GM21367 (cell line): Measurements from ENCODE around the gene SANBR.
"Not testable (repeated sequence)": the region's sequence is repeated elsewhere in the genome, so short reads cannot be mapped to it uniquely, and the experiment has no call there.

ENCODE experiments used
- ATAC-seq: cut with Tn5 transposase; IDR thresholded peaks from one replicate; pipeline ENCODE4 v1.9.1; 2021; ENCODE audit not compliant: unreplicated experiment

Gene SANBR

GRCh38 chr2:61065714-61066709 is at the start of gene SANBR:
Gene SANBR (plus strand): TSS chr2:61065871. CDS start chr2:61070351, 4,480 bp downstream.
- peak; percentile 95 for ATAC-seq

DNA sequence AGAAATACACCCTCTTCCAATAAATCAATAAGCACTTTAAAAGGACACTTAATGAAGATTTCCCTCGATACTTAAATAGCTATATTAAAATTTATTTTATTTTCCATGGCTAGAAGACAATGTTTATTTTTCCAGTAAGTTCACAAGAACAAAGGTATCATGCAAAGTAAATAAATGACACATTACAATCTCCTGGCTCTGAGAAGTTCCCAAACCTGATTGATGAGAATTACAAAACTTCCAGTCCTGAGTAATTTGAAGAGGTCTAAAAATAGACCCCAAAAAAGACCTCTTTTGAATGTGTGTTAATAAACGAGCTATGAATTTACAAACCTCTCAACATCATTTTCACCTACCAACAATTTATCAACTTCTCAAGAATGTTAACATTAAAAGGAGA is 49.7 kb upstream of the SANBR start:
- ATAC-seq, result no peak

- peak; percentile 16 for ATAC-seq
These were observed 49.2 kb upstream of the SANBR start for GRCh38 chr2:61016392-61017002.

GRCh38 chr2:61017003-61017555 is 48.6 kb upstream of the SANBR start:
- ATAC-seq, result peak; percentile 46

GRCh38 chr2:61017556-61018317 is 47.9 kb upstream of the SANBR start, which contains the start of the genes PEX13 and PUS10:
Gene PEX13 (plus strand): TSS chr2:61017720. CDS start chr2:61017760, 40 bp downstream.
Gene PUS10 (minus strand): TSS chr2:61018255. CDS start chr2:61011890, 6,365 bp downstream.
- ATAC-seq, result peak; percentile 46

DNA sequence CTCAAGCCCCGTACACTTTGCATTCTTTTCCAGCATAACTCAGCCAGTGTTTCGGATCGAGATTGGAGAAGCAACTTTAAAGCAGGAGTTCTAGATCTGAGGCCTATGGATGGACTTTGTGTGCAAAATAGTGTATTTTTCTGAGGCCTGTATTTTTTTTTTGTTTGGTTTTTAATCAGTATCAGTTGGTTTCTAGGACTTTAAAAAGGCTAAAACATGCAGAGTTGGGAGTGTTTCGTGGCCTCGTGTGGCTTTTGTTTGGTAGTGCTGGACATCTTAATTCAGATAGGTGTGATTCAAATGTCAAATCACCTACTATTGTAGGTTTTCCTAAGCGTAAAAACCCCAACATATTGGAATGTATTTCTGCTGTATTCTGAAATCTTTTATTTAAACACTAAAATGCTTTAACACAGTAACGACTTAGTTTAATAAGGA is 47.3 kb upstream of the SANBR start:
- ATAC-seq, result no peak

DNA sequence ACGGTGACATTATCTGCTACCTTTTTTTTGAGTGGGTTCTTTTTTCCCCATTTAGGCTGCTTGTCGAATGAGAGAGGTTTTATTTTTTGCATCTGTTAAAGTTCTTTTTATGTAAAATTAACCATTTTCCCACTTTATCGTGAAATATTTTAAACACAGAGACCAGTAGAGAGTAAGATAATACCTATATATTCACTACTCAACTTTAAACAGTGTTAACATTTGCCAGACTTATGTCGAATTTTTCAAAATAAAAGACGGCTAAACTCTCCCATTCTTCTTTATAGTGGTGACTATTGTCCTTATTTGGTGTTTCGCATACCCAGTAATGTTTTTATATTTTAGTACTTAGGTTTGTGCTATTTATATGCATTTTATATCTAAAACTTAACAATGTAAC is 46.9 kb upstream of the SANBR start:
- ATAC-seq, result no peak

DNA sequence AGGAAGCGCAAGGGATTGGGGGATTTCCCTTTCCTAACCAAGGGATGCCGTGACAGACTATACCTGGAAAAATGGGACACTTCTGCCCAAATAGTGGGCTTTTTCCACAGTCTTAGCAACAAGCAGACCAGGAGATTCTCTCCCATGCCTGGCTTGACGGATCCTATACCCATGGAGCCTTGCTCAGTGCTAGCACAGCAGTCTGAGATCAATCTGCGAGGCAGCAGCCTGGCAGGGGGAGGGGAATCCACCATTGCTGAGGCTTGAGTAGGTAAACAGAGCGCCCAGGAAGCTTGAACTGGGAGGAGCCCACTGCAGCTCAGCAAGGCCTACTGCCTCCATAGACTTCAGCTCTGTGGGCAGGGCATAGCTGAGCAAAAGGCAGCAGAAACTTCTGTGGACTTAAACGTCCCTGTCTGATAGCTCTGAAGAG is 44.4 kb upstream of the SANBR start:
- no peak for ATAC-seq

DNA sequence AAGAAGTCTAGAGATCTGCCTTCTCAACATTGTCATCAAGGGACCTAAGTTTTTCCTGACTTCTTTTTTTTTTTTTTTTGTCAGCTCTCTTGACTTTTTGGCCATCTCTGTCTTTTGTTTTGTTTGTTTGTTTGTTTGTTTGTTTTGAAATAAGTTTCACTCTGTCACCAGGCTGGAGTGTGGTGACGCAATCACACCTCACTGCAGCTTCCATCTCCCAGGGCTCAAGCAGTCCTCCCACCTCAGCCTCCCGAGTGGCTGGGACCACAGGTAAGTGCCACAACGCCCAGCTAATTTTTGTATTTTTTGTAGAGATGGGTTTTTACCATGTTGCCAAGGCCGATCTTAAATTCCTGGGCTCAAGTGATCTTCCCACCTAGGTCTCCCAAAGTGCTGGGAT is 42.0 kb upstream of the SANBR start:
- no peak for ATAC-seq

- no peak for ATAC-seq
These were observed 36.1 kb upstream of the SANBR start for GRCh38 chr2:61029533-61029932.

DNA sequence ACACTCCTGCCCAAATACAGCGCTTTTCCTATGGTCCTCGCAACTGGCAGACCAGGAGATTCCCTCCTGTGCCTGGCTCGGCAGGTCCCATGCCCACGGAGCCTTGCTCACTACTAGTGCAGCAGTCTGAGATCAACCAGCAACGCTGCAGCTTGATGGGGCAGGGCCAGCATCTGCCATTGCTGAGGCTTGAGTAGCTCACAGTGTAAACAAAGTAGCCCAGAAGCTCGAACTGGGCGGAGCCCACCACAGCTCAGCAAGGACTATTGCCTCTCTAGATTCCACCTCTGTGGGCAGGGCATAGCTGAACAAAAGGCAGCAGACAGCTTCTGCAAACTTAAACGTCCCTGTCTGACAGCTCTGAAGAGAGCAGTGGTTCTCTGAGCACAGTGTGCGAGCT is 31.1 kb upstream of the SANBR start:
- not testable (repeated sequence) for ATAC-seq

- not testable (repeated sequence) for ATAC-seq
These were observed 29.0 kb upstream of the SANBR start for GRCh38 chr2:61036643-61037042.

- ATAC-seq, result no peak
These were observed 22.9 kb upstream of the SANBR start for GRCh38 chr2:61042807-61043206.

- no peak for ATAC-seq
These were observed 21.0 kb upstream of the SANBR start for GRCh38 chr2:61044636-61045035.

DNA sequence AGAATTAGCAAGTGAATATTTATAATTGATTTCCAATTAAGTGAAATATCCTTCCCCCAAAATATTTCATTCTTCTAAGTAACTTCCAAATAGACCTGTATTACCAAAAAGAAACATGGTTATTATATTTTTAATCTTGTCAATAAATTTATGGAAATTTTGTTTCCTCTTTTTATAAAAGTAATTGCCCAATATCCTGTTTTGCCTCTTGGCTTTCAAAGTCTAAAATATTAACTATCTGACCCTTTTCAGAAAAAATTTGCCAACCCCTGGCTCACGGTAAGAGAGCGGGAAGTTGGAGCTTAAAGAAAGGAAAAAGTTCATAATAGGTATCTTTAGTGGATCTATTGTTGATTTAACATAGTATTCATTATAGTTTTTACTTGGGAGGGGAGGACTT is 20.4 kb upstream of the SANBR start:
- ATAC-seq, result no peak

- ATAC-seq, result no peak
These were observed 19.7 kb upstream of the SANBR start for GRCh38 chr2:61045999-61046398.

- ATAC-seq, result no peak
These were observed 10.1 kb upstream of the SANBR start for GRCh38 chr2:61055557-61055956.

- no peak for ATAC-seq
These were observed 8.1 kb upstream of the SANBR start for GRCh38 chr2:61057562-61057961.

DNA sequence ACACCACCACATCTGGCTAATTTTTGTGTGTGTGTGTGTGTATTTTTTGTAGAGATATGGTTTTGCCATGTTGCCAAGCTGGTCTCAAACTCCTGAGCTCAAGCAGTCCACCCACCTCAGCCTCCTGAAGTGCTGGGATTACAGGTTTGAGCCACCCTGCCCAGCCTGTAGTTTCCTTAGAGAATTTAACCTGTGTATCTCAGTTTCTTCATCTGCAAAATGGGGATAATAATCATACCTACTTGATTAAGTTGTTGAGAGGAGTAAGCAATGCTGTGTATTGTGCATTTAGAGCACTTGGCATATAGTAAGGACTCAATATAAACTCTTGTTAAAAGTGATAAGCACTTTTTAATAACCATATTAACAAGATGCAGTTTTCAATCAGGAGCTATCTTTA is 6.3 kb upstream of the SANBR start:
- ATAC-seq, result no peak

- no peak for ATAC-seq
These were observed 8.4 kb downstream of the SANBR start for GRCh38 chr2:61074100-61074499.

- ATAC-seq, result no peak
These were observed 20.2 kb downstream of the SANBR start for GRCh38 chr2:61085883-61086282.
